Neuronal stem cell (in vitro differentiated cells): Measurements from ENCODE around the gene NDRG4.

Experiments used
- DNase-seq: peaks from one replicate; pipeline ENCODE4 v3.0.0-alpha.2; 2013; ENCODE audit warnings: low spot score
- H2AFZ ChIP-seq: one replicate; pipeline ENCODE4 v1.6.1; 2013; ENCODE audit warnings: mild to moderate bottlenecking, low read length, inconsistent platforms
- H2AK5ac ChIP-seq: 2 replicates; pipeline ENCODE4 v1.6.1; 2013; ENCODE audit warnings: low read depth, mild to moderate bottlenecking, inconsistent platforms, low read length, moderate library complexity, mixed read lengths
- H2BK120ac ChIP-seq: 2 replicates; pipeline ENCODE4 v1.6.1; 2013; ENCODE audit warnings: low read depth, mild to moderate bottlenecking, inconsistent platforms, low read length, moderate library complexity, mixed read lengths
- H2BK12ac ChIP-seq: one replicate; pipeline ENCODE4 v1.6.1; 2013; ENCODE audit warnings: low read length, inconsistent platforms
- H2BK15ac ChIP-seq: 2 replicates; pipeline ENCODE4 v1.6.1; 2013; ENCODE audit warnings: mild to moderate bottlenecking, low read length, inconsistent platforms, mixed read lengths
- H2BK5ac ChIP-seq: one replicate; pipeline ENCODE4 v1.6.1; 2013; ENCODE audit warnings: inconsistent platforms, mild to moderate bottlenecking, low read length, moderate library complexity
- H3K14ac ChIP-seq: one replicate; pipeline ENCODE4 v1.6.1; 2013; ENCODE audit warnings: low read length, inconsistent platforms
- H3K18ac ChIP-seq: 2 replicates; pipeline ENCODE4 v1.6.1; 2013; ENCODE audit warnings: low read length, inconsistent platforms
- H3K23ac ChIP-seq: 2 replicates; pipeline ENCODE4 v1.6.1; 2013; ENCODE audit warnings: low read depth, mild to moderate bottlenecking, mixed read lengths, low read length, inconsistent platforms; ENCODE audit not compliant: poor library complexity
- H3K27ac ChIP-seq: replicated peaks from 3 replicates; pipeline ENCODE4 v1.5.1; 2013; ENCODE audit warnings: low read length, inconsistent platforms
- H3K27me3 ChIP-seq, 3 experiments: 2 replicates each; pipeline ENCODE4 v1.6.1; 2013; ENCODE audit warnings: low read length in 3 of 3, mild to moderate bottlenecking in 2 of 3, inconsistent platforms in 1 of 3, low read depth in 1 of 3, mixed read lengths in 1 of 3, moderate library complexity in 1 of 3; ENCODE audit not compliant: control insufficient read depth in 3 of 3, insufficient read depth in 3 of 3
- H3K36me3 ChIP-seq, 2 donors: replicated peaks in 1 of 2; 2 replicates each; pipeline ENCODE4 v1.6.1; 2013; ENCODE audit warnings: low read length in 2 of 2; ENCODE audit not compliant: control insufficient read depth in 2 of 2, insufficient read depth in 2 of 2
- H3K4ac ChIP-seq: 2 replicates; pipeline ENCODE4 v1.6.1; 2013; ENCODE audit warnings: inconsistent platforms, mild to moderate bottlenecking, low read length, moderate library complexity
- H3K4me1 ChIP-seq, 2 donors: 1 replicate in 1 of 2; 2 replicates in 1 of 2; pipeline ENCODE4 v1.6.1; 2013; ENCODE audit warnings: low read length in 2 of 2, low read depth in 1 of 2; ENCODE audit not compliant: control insufficient read depth in 2 of 2, insufficient read depth in 1 of 2
- H3K4me2 ChIP-seq: one replicate; pipeline ENCODE4 v1.6.1; 2013; ENCODE audit warnings: mild to moderate bottlenecking, low read length, inconsistent platforms; ENCODE audit not compliant: insufficient read depth, poor library complexity, severe bottlenecking
- H3K4me3 ChIP-seq, 2 donors: 2 replicates each; pipeline ENCODE4 v1.5.1; 2013; ENCODE audit warnings: low read length in 2 of 2, mild to moderate bottlenecking in 2 of 2, inconsistent platforms in 1 of 2, moderate library complexity in 1 of 2
- H3K79me1 ChIP-seq: one replicate; pipeline ENCODE4 v1.6.1; 2013; ENCODE audit warnings: low read depth, mild to moderate bottlenecking, inconsistent platforms, low read length, moderate library complexity
- H3K9ac ChIP-seq: one replicate; pipeline ENCODE4 v1.6.1; 2013; ENCODE audit warnings: mild to moderate bottlenecking, low read depth, low read length, inconsistent platforms; ENCODE audit not compliant: poor library complexity
- H3K9me3 ChIP-seq, 2 donors: replicated peaks in 1 of 2; 2 replicates each; pipeline versions ENCODE3 to v1.6.1; 2013; ENCODE audit warnings: low read length in 2 of 2, mild to moderate bottlenecking in 2 of 2, inconsistent platforms in 1 of 2, low read depth in 1 of 2, mixed read lengths in 1 of 2, moderate library complexity in 1 of 2; ENCODE audit not compliant: control insufficient read depth in 2 of 2, insufficient read depth in 1 of 2
- H4K8ac ChIP-seq: one replicate; pipeline ENCODE4 v1.6.1; 2013; ENCODE audit warnings: low read depth, mild to moderate bottlenecking, inconsistent platforms, low read length, moderate library complexity
- H4K91ac ChIP-seq: one replicate; pipeline ENCODE4 v1.6.1; 2013; ENCODE audit warnings: low read length, low read depth, mild to moderate bottlenecking, inconsistent platforms; ENCODE audit not compliant: poor library complexity
- WGBS, 2 donors: extraction: QIAGEN DNeasy Blood & Tissue Kit; methylation state at CpG; one replicate each; pipeline ENCODE4 v1.1.7; 2013; ENCODE audit warnings: missing lambda C conversion rate in 2 of 2, mixed read lengths in 1 of 2; ENCODE audit not compliant: insufficient read length in 2 of 2, insufficient replicate concordance in 1 of 2; ENCODE audit errors: extremely low coverage in 2 of 2; 5-methylcytosine and 5-hydroxymethylcytosine counted together

Gene NDRG4

DNA sequence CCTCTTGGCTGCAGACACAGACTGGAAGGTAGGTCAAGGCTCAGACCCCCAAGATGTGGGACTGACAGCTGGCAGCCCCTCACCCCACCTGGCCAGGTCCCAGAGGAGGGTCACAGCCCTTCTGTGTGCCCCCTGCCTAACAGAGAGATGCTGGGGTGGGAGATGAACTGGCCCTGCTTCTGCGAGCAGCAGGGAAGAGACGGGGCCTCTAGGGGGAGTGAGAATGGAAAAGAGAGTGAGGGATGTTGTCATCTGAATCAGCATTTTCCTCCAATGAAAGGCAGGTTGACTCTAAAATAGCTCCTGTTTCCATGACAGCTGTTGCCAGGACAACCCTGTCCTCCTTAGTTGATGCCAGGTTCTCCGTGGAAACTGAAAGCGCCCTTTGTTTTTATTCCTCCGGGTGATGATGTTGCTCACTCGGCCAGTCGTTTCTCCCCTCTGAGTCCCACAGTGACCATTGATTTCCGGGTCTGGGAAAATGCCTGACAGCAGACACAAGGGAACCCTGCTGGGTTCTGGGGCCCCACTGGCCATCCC, 4.9 kb upstream of the NDRG4 start:
- Histone ChIP-seq H3K9me3 (no peaks in the 10 kb centered on the region), H2AK5ac (peak overlapping the region; percentile 98), H3K27me3 (no peaks in the 10 kb centered on the region), H3K79me1 (no peaks in the 10 kb centered on the region), H2BK120ac (peak overlapping the region; percentile 98), H3K4me3 (peak overlapping the region in 1 of 2 donors; percentile 47), H3K23ac (peak overlapping the region; percentile 37), H3K14ac (peak overlapping the region; percentile 39), H3K18ac (peak overlapping the region; percentile 97), H2BK5ac (peak overlapping the region; percentile 96), H3K4me2 (peak overlapping the region; percentile 53), H2AFZ (peak overlapping the region; percentile 78), H2BK15ac (peak overlapping the region; percentile 93), H3K4ac (no peak overlapping the region), H3K27ac (peak overlapping the region; percentile 93), H4K8ac (no peak overlapping the region), H3K9ac (no peak overlapping the region), H4K91ac (no peak overlapping the region), H2BK12ac (peak overlapping the region; percentile 97), H3K4me1 (peaks cover 42 to 48% of the 10 kb centered on the region in 2 donors), H3K36me3 (no peaks in the 10 kb centered on the region)
- DNase-seq: peak; percentile 97
- WGBS, 2 donors: no CpG with 5 or more reads among the region's 8 CpGs

DNA sequence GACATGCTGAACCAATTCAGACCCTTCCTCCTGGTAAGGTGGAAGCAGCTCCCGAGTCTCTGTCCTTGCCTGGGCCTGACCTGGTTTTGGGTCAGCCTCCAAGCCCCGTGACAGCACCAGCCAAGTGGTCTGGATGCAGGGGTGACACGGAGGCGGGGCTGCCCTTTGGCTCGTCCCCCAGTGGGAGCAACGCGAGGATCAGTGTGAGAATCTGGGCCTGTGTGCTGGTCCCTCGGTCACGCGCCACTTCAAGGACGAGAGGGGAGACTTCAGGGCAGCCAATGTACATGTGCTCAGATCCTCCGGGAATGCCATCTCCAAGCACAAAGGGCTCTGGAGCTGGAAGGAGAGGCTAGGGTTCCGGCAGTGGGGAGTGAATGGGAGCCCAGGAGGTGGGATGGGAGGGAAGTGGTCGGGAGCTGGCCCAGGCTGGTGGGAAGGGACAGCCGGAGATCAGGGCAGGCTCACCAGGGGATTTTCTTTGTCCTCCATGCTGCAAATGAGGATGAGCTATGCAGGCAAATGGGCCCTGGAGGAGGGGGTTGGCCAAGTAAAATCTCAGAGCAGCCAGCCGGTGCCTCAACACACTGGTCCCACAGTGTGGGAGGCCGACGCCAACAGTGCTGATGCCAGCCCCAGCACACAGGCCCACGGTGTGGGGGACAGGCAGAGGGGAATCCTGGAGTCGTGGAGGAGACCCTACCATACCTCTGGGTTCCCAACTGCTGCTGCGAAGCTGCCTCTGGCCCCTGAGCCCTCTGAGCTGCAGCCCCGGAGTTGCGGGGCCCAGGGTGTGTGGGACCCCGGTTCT, 4.2 kb upstream of the NDRG4 start:
- H3K36me3 ChIP-seq: no peaks in the 10 kb centered on the region
- H3K4me1 ChIP-seq: peaks cover 47 to 55% of the 10 kb centered on the region in 2 donors
- H3K9ac ChIP-seq: peak overlapping the region; percentile 47
- no peak for DNase-seq
- peak overlapping the region; percentile 9 to 47 for H3K4me3 ChIP-seq
- peak overlapping the region; percentile 94 for H4K91ac ChIP-seq
- no peak overlapping the region for H3K14ac ChIP-seq
- peak overlapping the region; percentile 85 for H2BK12ac ChIP-seq
- peaks cover 0 to 2% (median 0%) of the 10 kb centered on the region in 3 experiments for H3K27me3 ChIP-seq
- peak overlapping the region; percentile 70 for H2AFZ ChIP-seq
- H3K4me2 ChIP-seq: peak overlapping the region; percentile 19
- H2BK5ac ChIP-seq: peak overlapping the region; percentile 96
- H3K23ac ChIP-seq: peak overlapping the region; percentile 61
- WGBS, 2 donors: no CpG with 5 or more reads among the region's 24 CpGs
- peak overlapping the region; percentile 93 for H3K27ac ChIP-seq
- H3K4ac ChIP-seq: peak overlapping the region; percentile 2
- H2BK15ac ChIP-seq: peak overlapping the region; percentile 93
- H3K9me3 ChIP-seq: no peaks in the 10 kb centered on the region
- H4K8ac ChIP-seq: peak overlapping the region; percentile 92
- peak overlapping the region; percentile 98 for H2BK120ac ChIP-seq
- H2AK5ac ChIP-seq: peak overlapping the region; percentile 98
- H3K18ac ChIP-seq: peak overlapping the region; percentile 97
- peaks cover 4% of the 10 kb centered on the region for H3K79me1 ChIP-seq

- H3K4me3 ChIP-seq: no peak overlapping the region
- H2BK15ac ChIP-seq: peak overlapping the region; percentile 14
- H3K79me1 ChIP-seq: peaks cover 4% of the 10 kb centered on the region
- H3K23ac ChIP-seq: no peak overlapping the region
- H3K4ac ChIP-seq: no peak overlapping the region
- H3K27ac ChIP-seq: no peak overlapping the region
- no peak overlapping the region for H2AFZ ChIP-seq
- H2BK5ac ChIP-seq: no peak overlapping the region
- no peaks in the 10 kb centered on the region for H3K9me3 ChIP-seq
- no peak for DNase-seq
- H3K4me2 ChIP-seq: no peak overlapping the region
- H3K14ac ChIP-seq: no peak overlapping the region
- WGBS, 2 donors: no CpG with 5 or more reads among the region's 2 CpGs
- peaks cover 48 to 59% of the 10 kb centered on the region in 2 donors for H3K4me1 ChIP-seq
- peak overlapping the region; percentile 76 for H2BK12ac ChIP-seq
- H2BK120ac ChIP-seq: no peak overlapping the region
- H4K8ac ChIP-seq: no peak overlapping the region
- no peak overlapping the region for H3K9ac ChIP-seq
- H3K36me3 ChIP-seq: no peaks in the 10 kb centered on the region
- peak overlapping the region; percentile 53 for H2AK5ac ChIP-seq
- peaks cover 0 to 2% (median 0%) of the 10 kb centered on the region in 3 experiments for H3K27me3 ChIP-seq
- H3K18ac ChIP-seq: no peak overlapping the region
- no peak overlapping the region for H4K91ac ChIP-seq
Measured at GRCh38 chr16:58497468-58497867, 2.5 kb upstream of the NDRG4 start.

- H4K8ac ChIP-seq: no peak overlapping the region
- no peak overlapping the region for H3K27ac ChIP-seq
- H3K4me1 ChIP-seq: peaks cover 43 to 54% of the 10 kb centered on the region in 2 donors
- H3K4me2 ChIP-seq: no peak overlapping the region
- H3K18ac ChIP-seq: no peak overlapping the region
- H2BK12ac ChIP-seq: no peak overlapping the region
- H2BK5ac ChIP-seq: peak overlapping the region; percentile 63
- peak overlapping the region; percentile 14 for H2BK15ac ChIP-seq
- no peak overlapping the region for H2AFZ ChIP-seq
- no peak for DNase-seq
- H3K79me1 ChIP-seq: peaks cover 4% of the 10 kb centered on the region
- H3K23ac ChIP-seq: no peak overlapping the region
- H3K36me3 ChIP-seq: no peaks in the 10 kb centered on the region
- peaks cover 0 to 2% (median 0%) of the 10 kb centered on the region in 3 experiments for H3K27me3 ChIP-seq
- H3K9ac ChIP-seq: peak overlapping the region; percentile 1
- no peak overlapping the region for H4K91ac ChIP-seq
- no peak overlapping the region for H3K4me3 ChIP-seq
- no peak overlapping the region for H3K14ac ChIP-seq
- H2AK5ac ChIP-seq: peak overlapping the region; percentile 91
- H3K4ac ChIP-seq: no peak overlapping the region
- no peak overlapping the region for H2BK120ac ChIP-seq
- WGBS, 2 donors: no CpG with 5 or more reads among the region's 5 CpGs
- H3K9me3 ChIP-seq: no peaks in the 10 kb centered on the region
Measured at GRCh38 chr16:58497935-58498334, 2.0 kb upstream of the NDRG4 start.
